ENCODE measurements around the gene PLPPR3.
"Not testable (repeated sequence)": the region's sequence is repeated elsewhere in the genome, so short reads cannot be mapped to it uniquely, and the experiment has no call there.

The PLPPR3 gene

GRCh38 chr19:848386-848921 is 26.7 kb upstream of the PLPPR3 start:
- no peak for DNase-seq (ENCODE audit: low spot score in 2 of 2)
- Histone ChIP-seq H3K27me3 (ENCODE audit: low read depth) (peaks cover 5% of the 10 kb centered on the region), H3K4me3 (no peak overlapping the region), H3K9me3 (no peaks in the 10 kb centered on the region), H3K4me1 (peaks cover 11% of the 10 kb centered on the region), H3K36me3 (replicated peaks) (no peaks in the 10 kb centered on the region)
- in situ Hi-C loops (cut with MboI; ENCODE audit: low sequenced_read_pairs), result no loop called here

- Histone ChIP-seq H3K36me3 (replicated peaks) (no peaks in the 10 kb centered on the region), H3K4me3 (no peak overlapping the region), H3K4me1 (peaks cover 16% of the 10 kb centered on the region), H3K9me3 (no peaks in the 10 kb centered on the region), H3K27me3 (ENCODE audit: low read depth) (peaks cover 12% of the 10 kb centered on the region)
- DNase-seq (ENCODE audit: low spot score in 2 of 2), result no peak
- in situ Hi-C loops (cut with MboI; ENCODE audit: low sequenced_read_pairs), result no loop called here
Observed at GRCh38 chr19:845707-846521, 24.2 kb upstream of the PLPPR3 start.

- Histone ChIP-seq H3K36me3 (replicated peaks) (no peaks in the 10 kb centered on the region), H3K4me3 (0 out of 2 replicates have a peak overlapping the region, but pooled peaks have one; percentile 4), H3K9me3 (no peaks in the 10 kb centered on the region), H3K4me1 (peaks cover 11% of the 10 kb centered on the region), H3K27me3 (ENCODE audit: low read depth) (peaks cover 12% of the 10 kb centered on the region)
- in situ Hi-C loops (cut with MboI; ENCODE audit: low sequenced_read_pairs), result no loop called here
- peak in 1 of 2 experiments; percentile 50 for DNase-seq (ENCODE audit: low spot score in 2 of 2)
Observed at GRCh38 chr19:844546-844971, 22.8 kb upstream of the PLPPR3 start.

GRCh38 chr19:843836-844545 is 22.2 kb upstream of the PLPPR3 start:
- Histone ChIP-seq H3K36me3 (replicated peaks) (no peaks in the 10 kb centered on the region), H3K27me3 (ENCODE audit: low read depth) (peaks cover 12% of the 10 kb centered on the region), H3K4me1 (peaks cover 11% of the 10 kb centered on the region), H3K4me3 (peak overlapping the region; percentile 15; the same call in 1 of the 2 replicates), H3K9me3 (no peaks in the 10 kb centered on the region)
- peak in 1 of 2 experiments; percentile 53 for DNase-seq (ENCODE audit: low spot score in 2 of 2)
- in situ Hi-C loops (cut with MboI; ENCODE audit: low sequenced_read_pairs), result no loop called here

- in situ Hi-C loops (cut with MboI; ENCODE audit: low sequenced_read_pairs), result no loop called here
Observed at GRCh38 chr19:843180-843835, 21.6 kb upstream of the PLPPR3 start.

GRCh38 chr19:842802-843179 is 21.0 kb upstream of the PLPPR3 start:
- Histone ChIP-seq H3K4me1 (peaks cover 11% of the 10 kb centered on the region), H3K27me3 (ENCODE audit: low read depth) (peaks cover 12% of the 10 kb centered on the region)
- H3K9me3 ChIP-seq; in situ Hi-C loops (cut with MboI; ENCODE audit: low sequenced_read_pairs); H3K4me3 ChIP-seq; DNase-seq (ENCODE audit: low spot score in 2 of 2); H3K36me3 ChIP-seq (replicated peaks): not testable (repeated sequence)

More at GRCh38 chr19:843180-843835, 21.6 kb upstream of the PLPPR3 start:
- DNase-seq (ENCODE audit: low spot score in 2 of 2), result peak in 1 of 2 experiments; percentile 67
- H3K27me3 ChIP-seq (ENCODE audit: low read depth), result peaks cover 12% of the 10 kb centered on the region
- peaks cover 11% of the 10 kb centered on the region for H3K4me1 ChIP-seq
- no peaks in the 10 kb centered on the region for H3K9me3 ChIP-seq
- no peak overlapping the region; the same call in 1 of the 2 replicates for H3K4me3 ChIP-seq
- H3K36me3 ChIP-seq (replicated peaks), result no peaks in the 10 kb centered on the region

GRCh38 chr19:840519-841206 is 18.9 kb upstream of the PLPPR3 start, which contains the start of gene PRTN3:
Gene PRTN3 (plus strand): TSS chr19:840999. CDS start chr19:841009, 10 bp downstream.
- in situ Hi-C loops (cut with MboI; ENCODE audit: low sequenced_read_pairs), result no loop called here

GRCh38 chr19:835210-835810 is 13.6 kb upstream of the PLPPR3 start:
- no peaks in the 10 kb centered on the region for H3K27me3 ChIP-seq (ENCODE audit: low read depth)
- H3K4me1 ChIP-seq, result no peaks in the 10 kb centered on the region
- DNase-seq (ENCODE audit: low spot score in 2 of 2), result no peak
- H3K9me3 ChIP-seq, result no peaks in the 10 kb centered on the region
- no peak overlapping the region for H3K4me3 ChIP-seq
- in situ Hi-C loops (cut with MboI; ENCODE audit: low sequenced_read_pairs), result no loop called here
- no peaks in the 10 kb centered on the region for H3K36me3 ChIP-seq (replicated peaks)

More at GRCh38 chr19:840519-841206, 18.9 kb upstream of the PLPPR3 start, which contains the start of gene PRTN3:
- H3K4me1 ChIP-seq, result peaks cover 11% of the 10 kb centered on the region
- H3K27me3 ChIP-seq (ENCODE audit: low read depth), result peaks cover 12% of the 10 kb centered on the region
- DNase-seq (ENCODE audit: low spot score in 2 of 2), result no peak
- no peak within 1 kb of the TSS for H3K4me3 ChIP-seq
- no peaks in the 10 kb centered on the region for H3K9me3 ChIP-seq
- no peaks in the 10 kb centered on the region for H3K36me3 ChIP-seq (replicated peaks)

- no peaks in the 10 kb centered on the region for H3K4me1 ChIP-seq
- in situ Hi-C loops (cut with MboI; ENCODE audit: low sequenced_read_pairs), result no loop called here
- no peak for DNase-seq (ENCODE audit: low spot score in 2 of 2)
- no peaks in the 10 kb centered on the region for H3K27me3 ChIP-seq (ENCODE audit: low read depth)
- no peaks in the 10 kb centered on the region for H3K9me3 ChIP-seq
- H3K4me3 ChIP-seq, result no peak overlapping the region
- no peaks in the 10 kb centered on the region for H3K36me3 ChIP-seq (replicated peaks)
Observed at GRCh38 chr19:834216-834615, 12.5 kb upstream of the PLPPR3 start.

- Histone ChIP-seq H3K36me3 (replicated peaks) (no peaks in the 10 kb centered on the region), H3K4me3 (no peak overlapping the region), H3K4me1 (no peaks in the 10 kb centered on the region), H3K27me3 (ENCODE audit: low read depth) (no peaks in the 10 kb centered on the region), H3K9me3 (no peaks in the 10 kb centered on the region)
- no peak for DNase-seq (ENCODE audit: low spot score in 2 of 2)
- in situ Hi-C loops (cut with MboI; ENCODE audit: low sequenced_read_pairs), result no loop called here
Observed at GRCh38 chr19:831407-832369, 9.9 kb upstream of the PLPPR3 start.

GRCh38 chr19:829129-829758 is 7.5 kb upstream of the PLPPR3 start:
- Histone ChIP-seq H3K27me3 (ENCODE audit: low read depth) (no peaks in the 10 kb centered on the region), H3K36me3 (replicated peaks) (no peaks in the 10 kb centered on the region), H3K9me3 (no peaks in the 10 kb centered on the region), H3K4me1 (no peaks in the 10 kb centered on the region), H3K4me3 (no peak overlapping the region)
- DNase-seq (ENCODE audit: low spot score in 2 of 2), result no peak
- in situ Hi-C loops (cut with MboI; ENCODE audit: low sequenced_read_pairs), result no loop called here
